Hindlimb muscle (tissue), 1 donor: ENCODE data around the gene AHCY. TPM values are rescaled to one million over a fixed set of nuclear protein-coding genes. Genes with fewer than 3 reads are reported as not detected.
"Not testable (repeated sequence)": the region's sequence is repeated elsewhere in the genome, so short reads cannot be mapped to it uniquely, and the experiment has no call there.

Source experiments
- DNase-seq: peaks from one replicate; pipeline ENCODE4 v3.0.0-alpha.2; 2013
- polyA plus RNA-seq: library from polyadenylated mRNA; unstranded; fragments of 120-200 nt; gene quantifications from one replicate; pipeline ENCODE4 v1.2.1, GENCODE V29; 2013; ENCODE audit not compliant: insufficient read length

The AHCY gene
- polyA plus RNA-seq, 1 donor: 206 TPM

DNA sequence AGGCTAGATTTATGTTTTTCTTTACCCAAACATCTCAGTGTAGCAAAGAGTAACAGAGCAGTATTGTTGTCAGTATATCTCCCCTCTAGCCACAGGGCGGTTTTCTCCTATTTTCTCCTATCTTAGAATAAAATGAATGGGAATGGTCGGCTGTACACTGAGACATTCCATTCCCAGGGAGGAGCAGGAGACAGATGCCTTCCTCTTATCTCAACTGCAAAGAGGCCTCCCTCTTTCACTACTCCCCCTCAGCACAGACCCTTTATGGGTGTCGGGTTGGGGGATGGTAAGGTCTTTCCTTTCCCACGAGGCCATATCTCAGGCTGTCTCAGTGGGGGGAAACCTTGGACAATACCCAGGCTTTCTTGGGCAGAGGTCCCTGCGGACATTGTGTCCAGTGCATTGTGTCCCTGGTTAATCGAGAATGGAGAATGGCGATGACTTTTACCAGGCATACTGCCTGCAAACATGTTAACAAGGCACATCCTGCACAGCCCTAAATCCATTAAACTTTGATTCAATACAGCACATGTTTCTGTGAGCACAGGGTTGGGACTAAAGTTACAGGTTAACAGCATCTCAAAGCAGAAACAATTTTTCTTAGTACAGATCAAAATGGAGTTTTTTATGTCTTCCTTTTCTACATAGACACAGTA, 50.6 kb downstream of the AHCY start:
- DNase-seq: not testable (repeated sequence)

DNA sequence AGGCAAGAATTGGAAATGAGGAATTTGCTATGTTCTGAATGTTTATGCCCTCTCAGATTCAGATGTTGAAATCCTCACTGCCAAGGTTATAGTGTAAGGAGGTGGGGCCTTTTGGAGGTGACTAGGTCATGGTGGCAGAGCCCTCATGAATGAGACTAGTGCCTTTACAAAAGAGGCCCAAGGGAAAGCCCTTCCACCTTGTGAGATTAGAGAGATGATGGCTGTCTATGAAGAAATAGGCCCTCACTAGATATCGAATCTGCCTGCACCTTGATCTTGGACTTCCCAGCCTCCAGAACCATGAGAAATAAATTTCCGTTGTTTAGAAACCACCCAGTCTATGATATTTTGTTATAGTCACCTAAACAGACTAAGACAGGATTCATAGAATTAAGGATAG, 51.5 kb downstream of the AHCY start:
- DNase-seq: no peak

DNA sequence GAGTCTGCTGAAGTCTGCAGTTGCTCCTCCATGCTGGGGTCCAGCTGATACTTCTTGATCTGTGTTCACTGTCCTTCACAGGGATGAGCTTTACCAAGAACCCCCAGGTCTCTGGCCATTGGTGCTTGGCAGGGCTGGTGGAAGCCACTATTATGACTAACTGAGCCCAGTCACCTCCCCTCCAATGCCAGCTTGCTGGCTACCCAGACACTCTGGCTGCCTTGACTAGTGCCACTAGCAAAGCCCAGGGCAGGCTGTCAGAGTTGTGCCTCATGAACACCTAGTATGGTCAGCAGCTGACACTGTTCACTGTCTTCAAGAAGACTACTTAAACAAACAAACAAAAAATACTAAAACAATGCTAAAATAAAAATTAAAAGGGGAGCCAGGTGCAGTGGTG, 53.1 kb downstream of the AHCY start:
- DNase-seq: no peak

DNA sequence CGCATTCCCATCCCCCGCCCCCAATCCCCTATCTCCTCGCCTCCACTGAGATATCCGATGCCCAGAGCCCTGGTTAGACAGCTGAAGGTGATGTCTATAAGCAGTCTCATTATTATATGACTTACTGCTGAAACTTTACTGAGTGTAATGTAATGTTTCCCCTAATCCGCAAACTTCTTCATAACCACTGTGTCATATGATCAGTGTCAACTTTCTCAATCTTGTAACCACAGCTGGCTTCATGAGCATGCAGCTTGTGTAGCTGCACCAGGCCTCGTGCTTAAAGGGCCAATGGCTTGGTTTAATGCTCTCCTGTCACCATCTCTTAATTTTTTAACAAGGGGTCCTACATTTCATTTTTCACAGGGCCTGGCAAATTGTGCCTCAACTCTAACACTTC, 53.9 kb downstream of the AHCY start:
- peak; percentile 8 for DNase-seq

DNA sequence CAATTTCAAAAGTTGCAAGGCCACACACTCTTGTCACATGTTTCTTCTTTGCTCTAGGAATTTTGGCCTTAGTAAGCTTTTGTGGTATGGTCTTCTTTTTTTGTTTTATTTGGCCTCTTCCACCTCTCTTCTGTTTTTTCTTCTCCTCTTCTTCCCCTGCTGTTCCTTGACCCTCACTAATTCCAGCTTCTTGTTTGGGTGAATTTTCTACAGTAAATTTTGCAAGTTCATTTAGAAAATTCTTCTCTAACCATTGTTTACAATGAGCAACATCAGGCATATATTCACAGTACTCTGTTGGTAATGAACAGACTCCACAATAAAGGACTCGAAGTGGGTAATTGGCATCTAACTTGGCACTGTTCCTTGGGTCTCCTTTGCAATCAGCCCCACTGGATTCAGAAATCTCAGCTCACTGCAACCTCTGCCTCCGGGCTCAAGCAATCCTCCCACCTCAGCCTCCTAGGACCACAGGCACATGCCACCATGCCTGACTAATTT, 57.0 kb downstream of the AHCY start:
- DNase-seq: no peak

DNA sequence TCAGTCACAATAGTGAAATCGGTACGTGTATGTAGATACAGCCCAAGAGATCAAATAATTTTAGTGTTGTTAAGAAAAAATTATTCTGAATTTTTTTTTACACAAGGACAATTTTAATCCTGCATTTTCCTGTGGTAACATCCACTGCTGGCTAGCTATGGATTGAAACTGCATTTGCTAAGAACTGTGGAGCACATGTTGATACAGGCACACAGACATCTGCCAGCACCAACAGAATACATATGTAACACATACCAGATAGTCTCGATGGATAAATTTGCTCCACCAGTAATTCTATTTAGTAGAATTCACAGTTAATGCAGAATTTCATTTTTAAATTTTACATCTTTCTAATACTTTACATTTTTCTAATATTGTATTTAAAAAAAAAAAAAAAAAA, 59.8 kb downstream of the AHCY start:
- DNase-seq: no peak

DNA sequence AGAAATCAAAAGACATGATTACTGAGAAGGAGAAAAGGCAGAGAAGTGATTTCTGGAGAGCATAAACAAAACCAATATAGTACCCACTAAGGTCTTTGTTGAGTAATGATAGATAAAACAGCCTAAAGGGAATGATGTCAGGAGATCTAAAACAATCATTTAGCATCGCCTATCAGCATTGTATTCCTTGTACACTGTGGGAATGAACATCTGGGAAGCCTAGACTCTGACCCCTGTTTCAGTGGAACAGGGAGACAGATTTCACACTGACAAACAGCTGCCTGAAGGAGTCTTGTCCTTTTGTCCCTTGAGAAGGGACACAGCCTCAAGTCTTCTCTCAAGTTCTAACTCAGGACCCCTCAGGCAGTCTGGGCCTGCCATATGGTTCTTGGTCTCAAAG, 60.3 kb downstream of the AHCY start:
- DNase-seq: no peak

DNA sequence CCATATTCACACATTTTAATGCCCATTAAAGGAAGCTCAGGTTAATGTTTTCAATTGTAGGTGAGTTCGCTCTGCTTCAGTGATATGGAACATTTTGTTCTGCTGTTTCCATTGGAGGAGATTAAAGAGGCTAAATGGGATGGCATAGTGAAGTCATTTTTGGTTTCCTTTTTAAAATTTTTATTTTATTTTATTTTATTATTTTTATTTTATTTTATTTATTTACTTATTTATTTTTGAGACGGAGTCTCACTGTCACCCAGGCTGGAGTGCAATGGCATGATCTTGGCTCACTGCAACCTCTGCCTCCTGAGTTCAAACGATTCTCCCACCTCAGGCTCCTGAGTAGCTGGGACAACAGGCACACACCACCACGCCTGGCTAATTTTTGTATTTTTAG, 61.1 kb downstream of the AHCY start:
- DNase-seq: not testable (repeated sequence)

DNA sequence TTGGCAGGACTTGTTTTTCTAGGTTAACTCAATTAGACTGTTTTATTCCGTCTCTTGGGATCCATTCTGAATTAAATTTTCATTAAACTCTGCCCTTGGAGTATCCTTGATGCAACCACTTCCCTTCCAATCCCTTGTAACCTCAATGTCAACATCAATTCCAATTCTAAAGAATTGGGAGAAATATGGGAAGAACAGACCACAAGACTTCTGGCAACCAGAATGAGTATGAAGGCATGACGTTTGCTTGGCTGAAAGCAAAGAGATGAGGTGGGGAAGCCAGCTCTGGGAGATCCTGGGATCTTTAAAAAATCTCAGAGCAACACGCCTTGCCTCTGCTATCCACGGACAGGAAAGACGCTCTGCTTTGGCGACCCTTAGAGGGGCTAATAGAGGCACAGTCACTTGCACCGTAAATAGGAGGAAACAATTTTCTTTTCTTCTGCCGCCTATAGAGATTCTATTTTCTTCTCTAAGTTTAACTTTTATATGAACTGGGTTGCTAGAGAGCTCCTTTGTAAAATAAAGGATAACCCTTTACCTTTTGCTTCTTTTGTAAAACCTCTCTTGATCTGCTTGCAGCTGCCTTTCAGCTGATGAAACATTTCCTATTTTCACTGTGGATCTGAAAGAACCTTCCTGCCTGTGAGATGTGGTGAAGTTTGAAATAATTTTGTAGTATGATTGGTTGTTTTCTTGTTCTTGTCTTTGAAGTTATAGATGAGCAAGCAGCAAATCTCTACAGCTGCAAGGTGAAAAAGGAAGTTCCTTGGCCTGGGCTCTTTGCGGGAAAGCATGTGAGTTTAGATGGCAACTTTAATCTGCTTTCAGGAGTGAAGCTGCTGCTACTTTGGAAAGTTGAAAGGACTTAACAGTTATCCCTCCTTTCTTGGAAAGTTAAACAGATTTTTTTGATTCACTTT, 62.2 kb downstream of the AHCY start, which contains the start of gene ASIP:
TSS of gene ASIP (plus strand) at position 731 of the 923 bp plus-strand sequence. CDS start 18,952 bp downstream, outside the sequence.
- DNase-seq: no peak

DNA sequence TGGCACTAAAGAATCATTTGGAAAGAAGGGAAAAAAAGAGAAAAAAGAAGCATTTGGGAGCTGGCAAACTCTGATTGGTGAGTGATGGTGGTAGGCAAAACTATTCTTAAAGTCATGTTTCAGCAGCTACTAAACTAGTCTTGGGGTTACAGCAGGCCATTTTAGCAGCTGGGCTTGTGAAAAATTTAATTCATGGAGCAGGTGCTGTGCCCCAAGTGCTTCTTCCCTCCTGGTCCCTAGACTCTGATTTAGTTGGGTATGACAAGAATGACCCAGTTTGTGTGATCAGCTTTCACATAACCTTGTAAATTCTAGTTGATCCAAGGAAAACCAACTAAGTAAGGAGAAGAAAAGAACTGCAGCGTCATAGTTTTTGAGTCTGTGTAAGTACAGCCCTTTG, 63.0 kb downstream of the AHCY start:
- DNase-seq: no peak

DNA sequence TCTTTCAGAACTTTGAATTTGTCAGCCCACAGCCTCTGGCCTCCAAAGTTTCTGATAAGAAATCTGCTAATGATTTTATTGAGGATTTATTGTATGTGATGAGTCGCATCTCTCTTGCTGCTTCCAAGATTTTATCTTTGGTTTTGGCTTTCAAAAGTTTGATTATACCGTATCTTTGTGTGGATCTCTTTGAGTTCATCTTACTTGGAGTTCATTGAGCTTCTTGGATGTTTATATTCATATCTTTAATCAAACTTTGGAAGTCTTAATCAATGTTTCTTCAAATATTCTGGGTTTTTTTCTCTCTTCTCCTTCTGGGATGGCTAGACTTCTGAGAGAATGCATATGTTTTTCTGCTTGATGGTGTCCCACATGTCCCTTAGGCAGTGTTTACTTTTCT, 65.2 kb downstream of the AHCY start:
- no peak for DNase-seq

DNA sequence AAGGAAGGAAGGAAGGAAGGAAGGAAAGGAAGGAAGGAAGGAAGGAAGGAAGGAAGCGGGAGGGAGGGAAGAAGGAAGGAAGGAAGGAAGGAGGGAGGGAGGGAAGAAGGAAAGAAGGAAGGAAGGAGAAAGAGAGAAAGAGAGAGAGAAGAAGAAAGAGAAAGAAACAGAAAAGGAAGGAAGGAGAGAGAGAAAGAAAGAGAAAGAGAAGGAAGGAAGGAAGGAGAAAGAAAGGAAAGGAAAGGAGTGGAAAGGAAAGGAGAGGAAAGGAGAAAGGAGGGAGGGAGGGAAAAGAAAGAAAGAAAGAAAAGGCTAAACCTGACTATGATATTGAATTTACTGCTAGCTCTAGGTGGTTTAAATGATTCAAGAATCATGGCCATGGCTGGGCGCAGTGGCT, 67.3 kb downstream of the AHCY start:
- no peak for DNase-seq

DNA sequence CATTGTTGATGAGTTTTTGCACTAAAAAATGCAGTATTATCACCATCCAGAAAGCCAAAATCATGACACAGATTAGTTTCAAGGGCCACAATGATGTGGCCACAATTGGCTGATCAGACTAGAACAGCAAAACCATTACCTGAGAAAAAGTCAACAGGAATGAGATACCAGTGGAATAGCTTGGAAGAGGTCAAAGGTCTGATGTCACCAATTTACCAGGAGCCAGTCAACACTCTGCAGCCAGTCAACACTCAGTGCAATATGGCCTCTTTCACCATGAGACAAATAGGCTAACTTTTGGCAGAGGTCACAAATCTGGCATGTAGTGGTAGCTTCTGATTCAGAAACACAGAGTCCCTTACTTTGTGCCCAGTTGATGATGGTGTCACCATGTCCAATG, 69.5 kb downstream of the AHCY start:
- no peak for DNase-seq

DNA sequence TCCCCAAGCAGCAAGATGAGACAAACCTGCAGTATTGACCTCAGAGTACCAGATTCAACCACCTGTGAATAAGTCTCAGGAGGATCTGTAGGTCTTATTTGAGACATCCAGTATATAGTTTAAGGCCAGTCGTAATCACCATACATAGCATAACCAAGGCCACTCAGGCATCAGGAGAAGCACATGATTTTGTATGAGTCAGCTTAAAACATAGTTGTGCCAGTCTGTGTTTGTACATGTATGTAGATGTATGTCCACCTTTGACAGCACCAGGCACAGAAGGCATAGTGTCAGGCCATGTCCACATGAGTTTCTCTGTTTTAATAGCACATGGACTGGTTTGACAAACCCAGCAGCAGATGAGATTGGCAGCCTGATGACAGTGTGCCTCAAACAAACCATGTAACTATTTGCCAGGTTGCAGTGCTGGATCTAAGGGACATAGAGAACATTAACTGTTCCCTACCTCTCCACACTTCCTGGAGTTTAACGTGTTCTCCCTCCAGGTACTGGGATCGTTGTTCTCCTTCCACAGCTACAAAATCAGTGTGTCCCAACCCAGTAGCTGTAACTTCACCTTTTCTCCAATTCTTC, 70.6 kb downstream of the AHCY start:
- no peak for DNase-seq

DNA sequence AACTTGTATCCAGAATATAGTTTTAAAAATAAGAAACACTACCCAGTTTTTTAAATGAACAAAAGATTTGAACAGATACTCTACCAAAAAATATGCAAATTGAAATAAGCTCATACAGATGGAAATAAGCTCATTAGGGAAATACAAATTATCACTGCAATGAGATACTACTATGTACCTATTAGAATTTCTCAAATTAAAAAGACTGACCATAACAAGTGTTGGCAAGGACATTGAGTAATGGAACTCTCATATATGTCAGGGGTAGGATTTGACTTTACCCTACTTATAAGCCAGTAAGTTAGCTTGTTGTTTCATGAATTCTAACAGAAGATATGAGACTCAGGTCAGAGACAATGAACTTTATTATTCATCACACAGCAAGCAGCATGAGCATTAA, 71.5 kb downstream of the AHCY start:
- no peak for DNase-seq

Other genes with a start within 250 kb of the AHCY start
- gene EIF2S2, start 191.1 kb downstream of the AHCY start, polyA plus RNA-seq: 41.2 TPM
- 0.68 TPM for gene ASIP, start 61.9 kb downstream of the AHCY start, polyA plus RNA-seq
- gene ITCH, start 59.9 kb upstream of the AHCY start, polyA plus RNA-seq: 26.6 TPM
- 108 TPM for gene DYNLRB1, start 213.1 kb upstream of the AHCY start, polyA plus RNA-seq